A673 (cell line): ENCODE results near the gene HPCAL1. TPM values are rescaled to one million over a fixed set of nuclear protein-coding genes. Genes with fewer than 3 reads are reported as not detected.
"Not testable (repeated sequence)": the region's sequence is repeated elsewhere in the genome, so short reads cannot be mapped to it uniquely, and the experiment has no call there.

ENCODE experiments used
- BruUV-seq: library from RNA; stranded (reverse); fragments of 400-500 nt; replicated peaks from 2 replicates; lab custom pipeline; 2021; lab: Mats Ljungman, UMichigan
- CTCF ChIA-PET: fragments of 300-600 bp; sonication (Branson Sonifier 250); formaldehyde crosslinking; loops from one replicate; lab custom pipeline; 2022; ENCODE audit warnings: antibody characterized with exemption; lab: Charles Lee
- POLR2A ChIA-PET: fragments of 300-600 bp; sonication (Branson Sonifier 250); formaldehyde crosslinking; loops from one replicate; lab custom pipeline; 2022; ENCODE audit warnings: antibody characterized with exemption; ENCODE audit not compliant: low non-redundant PET; lab: Charles Lee
- DNase-seq: peaks from one replicate; pipeline ENCODE4 v3.0.0-alpha.2; 2015; ENCODE audit warnings: low spot score
- H3K27ac ChIP-seq: fragments of 200-600 bp; sonication (generic); 2 replicates; pipeline ENCODE4 v1.5.1; 2016; ENCODE audit warnings: mixed run types, low read depth, mild to moderate bottlenecking, mixed read lengths, antibody characterized with exemption, low read length; ENCODE audit not compliant: poor library complexity, severe bottlenecking
- H3K27me3 ChIP-seq: fragments of 200-600 bp; sonication (generic); replicated peaks from 2 replicates; pipeline ENCODE4 v1.6.1; 2017; ENCODE audit warnings: mixed run types, low read depth, mild to moderate bottlenecking, mixed read lengths, antibody characterized with exemption, low read length; ENCODE audit not compliant: insufficient read depth, poor library complexity
- H3K36me3 ChIP-seq: fragments of 200-600 bp; sonication (generic); 2 replicates; pipeline ENCODE4 v1.6.1; 2016; ENCODE audit warnings: mixed run types, mild to moderate bottlenecking, mixed read lengths, antibody characterized with exemption, low read length; ENCODE audit not compliant: insufficient read depth, poor library complexity, severe bottlenecking
- H3K4me1 ChIP-seq: fragments of 200-600 bp; sonication (generic); 2 replicates; pipeline ENCODE4 v1.6.1; 2017; ENCODE audit warnings: mixed run types, mild to moderate bottlenecking, mixed read lengths, antibody characterized with exemption, low read length; ENCODE audit not compliant: insufficient read depth, poor library complexity, severe bottlenecking
- H3K4me3 ChIP-seq: fragments of 200-600 bp; sonication (generic); 2 replicates; pipeline ENCODE4 v1.5.1; 2016; ENCODE audit warnings: low read depth, mixed run types, mild to moderate bottlenecking, mixed read lengths, low read length; ENCODE audit not compliant: poor library complexity, severe bottlenecking
- H3K9me3 ChIP-seq: fragments of 200-600 bp; sonication (generic); 2 replicates; pipeline ENCODE4 v1.6.1; 2016; ENCODE audit warnings: mixed run types, low read depth, mild to moderate bottlenecking, mixed read lengths, antibody characterized with exemption, low read length; ENCODE audit not compliant: poor library complexity, severe bottlenecking
- EZH2 ChIP-seq: fragments of 200-600 bp; sonication (generic); IDR thresholded peaks from 2 replicates; pipeline ENCODE4 v1.6.1; 2017; ENCODE audit warnings: borderline replicate concordance, low read depth, mild to moderate bottlenecking, mixed read lengths, antibody characterized with exemption, low read length; ENCODE audit not compliant: poor library complexity, severe bottlenecking
- intact Hi-C: fragments of 100-400 bp; cut with micrococcal nuclease; formaldehyde crosslinking; loops from one replicate; pipeline ENCODE4 v1.10.0; 2022; ENCODE audit not compliant: unreplicated experiment
- total RNA-seq: library from RNA; stranded (reverse); gene quantifications from 2 replicates; pipeline ENCODE4 v1.2.3, GENCODE V29; 2021
- TF ChIP-seq, protein P1 (sequence below): fragments of 300-800, 200-600 bp; sonication (generic); conservative IDR thresholded peaks from 2 replicates; pipeline ENCODE4 v1.5.1; 2017; ENCODE audit warnings: low read depth, mild to moderate bottlenecking, antibody characterized with exemption, low read length, moderate library complexity, mixed read lengths

Gene HPCAL1
- total RNA-seq, 1 experiment from 2014 or later: 9.7 TPM

DNA sequence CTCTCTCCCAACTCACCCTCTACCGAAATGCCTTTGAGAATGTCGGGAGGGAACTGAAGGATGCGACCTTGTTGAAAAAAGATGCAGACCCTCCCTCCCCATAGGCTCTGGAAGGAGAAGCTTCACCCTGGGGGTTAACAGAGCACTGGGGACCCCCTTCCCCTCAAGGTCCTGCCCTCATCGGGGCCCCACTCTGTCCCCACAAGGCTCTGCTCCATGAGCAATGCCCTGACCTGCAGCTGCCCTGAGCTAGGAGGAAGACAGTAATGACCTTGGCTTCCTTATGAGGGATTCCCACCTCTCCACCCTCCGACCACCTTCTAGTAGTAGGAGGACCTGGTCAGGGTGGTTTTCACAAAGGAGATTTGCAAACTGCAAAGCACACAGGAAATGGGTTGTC lies 44.4 kb upstream of the HPCAL1 start:
- Histone ChIP-seq H3K36me3 (no peaks in the 10 kb centered on the region), H3K4me1 (no peaks in the 10 kb centered on the region), H3K9me3 (no peaks in the 10 kb centered on the region), H3K27ac (no peak overlapping the region), H3K4me3 (no peak overlapping the region), H3K27me3 (no peaks in the 10 kb centered on the region)
- TF ChIP-seq, protein P1, sequence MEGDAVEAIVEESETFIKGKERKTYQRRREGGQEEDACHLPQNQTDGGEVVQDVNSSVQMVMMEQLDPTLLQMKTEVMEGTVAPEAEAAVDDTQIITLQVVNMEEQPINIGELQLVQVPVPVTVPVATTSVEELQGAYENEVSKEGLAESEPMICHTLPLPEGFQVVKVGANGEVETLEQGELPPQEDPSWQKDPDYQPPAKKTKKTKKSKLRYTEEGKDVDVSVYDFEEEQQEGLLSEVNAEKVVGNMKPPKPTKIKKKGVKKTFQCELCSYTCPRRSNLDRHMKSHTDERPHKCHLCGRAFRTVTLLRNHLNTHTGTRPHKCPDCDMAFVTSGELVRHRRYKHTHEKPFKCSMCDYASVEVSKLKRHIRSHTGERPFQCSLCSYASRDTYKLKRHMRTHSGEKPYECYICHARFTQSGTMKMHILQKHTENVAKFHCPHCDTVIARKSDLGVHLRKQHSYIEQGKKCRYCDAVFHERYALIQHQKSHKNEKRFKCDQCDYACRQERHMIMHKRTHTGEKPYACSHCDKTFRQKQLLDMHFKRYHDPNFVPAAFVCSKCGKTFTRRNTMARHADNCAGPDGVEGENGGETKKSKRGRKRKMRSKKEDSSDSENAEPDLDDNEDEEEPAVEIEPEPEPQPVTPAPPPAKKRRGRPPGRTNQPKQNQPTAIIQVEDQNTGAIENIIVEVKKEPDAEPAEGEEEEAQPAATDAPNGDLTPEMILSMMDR: no peak
- TF ChIP-seq EZH2: no peak
- intact Hi-C loops: no loop called here
- ChIA-PET CTCF (no interaction called here), POLR2A (no interaction called here)
- DNase-seq: no peak
- BruUV-seq: no TSS peak

DNA sequence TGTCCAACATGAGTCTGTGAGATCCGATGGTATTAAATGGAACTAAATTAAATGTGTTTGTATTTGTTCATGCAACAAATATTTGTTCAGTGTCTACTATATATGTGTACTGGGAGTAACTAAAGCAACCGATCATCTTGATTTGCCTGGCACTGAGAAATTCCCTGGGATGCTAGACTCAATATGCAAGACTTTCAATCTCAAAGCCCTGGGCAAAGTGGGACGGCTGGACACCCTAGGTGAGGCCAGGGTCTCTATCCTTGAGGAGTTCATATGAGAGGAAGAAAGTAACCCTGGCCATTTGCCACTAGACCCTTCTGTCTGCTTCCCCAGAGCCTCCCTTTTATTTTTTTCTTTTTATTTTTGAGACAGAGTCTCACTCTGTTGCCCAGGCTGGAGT lies 44.0 kb upstream of the HPCAL1 start:
- no peaks in the 10 kb centered on the region for H3K27me3 ChIP-seq
- no peak overlapping the region for H3K27ac ChIP-seq
- POLR2A ChIA-PET: no interaction called here
- no peak for TF ChIP-seq EZH2
- TF ChIP-seq, protein P1: no peak
- H3K9me3 ChIP-seq: no peaks in the 10 kb centered on the region
- no peaks in the 10 kb centered on the region for H3K36me3 ChIP-seq
- no TSS peak for BruUV-seq
- CTCF ChIA-PET: no interaction called here
- no peak for DNase-seq
- no peaks in the 10 kb centered on the region for H3K4me1 ChIP-seq
- intact Hi-C loops: no loop called here
- H3K4me3 ChIP-seq: no peak overlapping the region

DNA sequence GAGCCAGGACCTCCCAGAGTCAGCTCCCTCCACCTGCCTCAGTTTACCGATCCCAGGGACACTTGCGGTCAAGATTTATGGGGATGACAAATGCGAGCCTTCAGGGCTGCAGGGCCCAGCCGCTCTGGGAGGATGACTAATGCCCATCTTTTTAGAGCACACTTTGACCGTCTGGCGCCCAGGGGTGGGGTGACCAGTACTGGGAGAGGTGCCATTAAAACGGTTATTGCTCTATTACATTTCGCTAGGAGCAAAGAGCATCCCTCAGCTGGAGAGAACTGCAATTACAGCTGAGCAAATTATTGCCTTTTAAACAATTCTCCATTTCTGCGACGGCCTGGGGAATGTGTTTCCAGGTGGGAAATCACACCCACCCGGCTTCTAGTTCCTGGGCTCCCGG lies 42.6 kb upstream of the HPCAL1 start:
- no peak overlapping the region for H3K4me3 ChIP-seq
- intact Hi-C loops: no loop called here
- no peaks in the 10 kb centered on the region for H3K9me3 ChIP-seq
- no peak for DNase-seq
- CTCF ChIA-PET: no interaction called here
- TF ChIP-seq EZH2: no peak
- TF ChIP-seq, protein P1: no peak
- BruUV-seq: no TSS peak
- H3K4me1 ChIP-seq: no peaks in the 10 kb centered on the region
- POLR2A ChIA-PET: no interaction called here
- H3K36me3 ChIP-seq: no peaks in the 10 kb centered on the region
- no peak overlapping the region for H3K27ac ChIP-seq
- no peaks in the 10 kb centered on the region for H3K27me3 ChIP-seq

DNA sequence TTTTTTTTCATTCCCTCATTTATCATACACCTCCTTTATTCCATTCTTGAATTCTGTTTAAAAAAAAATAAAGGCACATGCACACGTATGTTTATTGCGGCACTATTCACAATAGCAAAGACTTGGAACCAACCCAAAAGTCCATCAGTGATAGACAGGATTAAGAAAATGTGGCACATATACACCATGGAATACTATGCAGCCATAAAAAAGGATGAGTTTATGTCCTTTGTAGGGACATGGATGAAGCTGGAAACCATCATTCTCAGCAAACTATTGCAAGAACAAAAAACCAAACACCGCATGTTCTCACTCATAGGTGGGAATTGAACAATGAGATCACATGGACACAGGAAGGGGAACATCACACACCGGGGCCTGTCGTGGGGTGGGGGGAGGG lies 39.2 kb upstream of the HPCAL1 start:
- H3K9me3 ChIP-seq, CTCF ChIA-PET, H3K4me1 ChIP-seq, BruUV-seq, H3K27me3 ChIP-seq, intact Hi-C loops, DNase-seq, POLR2A ChIA-PET, H3K27ac ChIP-seq, H3K36me3 ChIP-seq, H3K4me3 ChIP-seq: not testable (repeated sequence)
